ENCODE data around the gene EBF3. TPM values are rescaled to one million over a fixed set of nuclear protein-coding genes. Genes with fewer than 3 reads are reported as not detected.
A peak's percentile ranks its signal among the peaks of the same experiment; 100 is the strongest.

Gene EBF3
- total RNA-seq, 1 donor: 31.8 TPM

DNA sequence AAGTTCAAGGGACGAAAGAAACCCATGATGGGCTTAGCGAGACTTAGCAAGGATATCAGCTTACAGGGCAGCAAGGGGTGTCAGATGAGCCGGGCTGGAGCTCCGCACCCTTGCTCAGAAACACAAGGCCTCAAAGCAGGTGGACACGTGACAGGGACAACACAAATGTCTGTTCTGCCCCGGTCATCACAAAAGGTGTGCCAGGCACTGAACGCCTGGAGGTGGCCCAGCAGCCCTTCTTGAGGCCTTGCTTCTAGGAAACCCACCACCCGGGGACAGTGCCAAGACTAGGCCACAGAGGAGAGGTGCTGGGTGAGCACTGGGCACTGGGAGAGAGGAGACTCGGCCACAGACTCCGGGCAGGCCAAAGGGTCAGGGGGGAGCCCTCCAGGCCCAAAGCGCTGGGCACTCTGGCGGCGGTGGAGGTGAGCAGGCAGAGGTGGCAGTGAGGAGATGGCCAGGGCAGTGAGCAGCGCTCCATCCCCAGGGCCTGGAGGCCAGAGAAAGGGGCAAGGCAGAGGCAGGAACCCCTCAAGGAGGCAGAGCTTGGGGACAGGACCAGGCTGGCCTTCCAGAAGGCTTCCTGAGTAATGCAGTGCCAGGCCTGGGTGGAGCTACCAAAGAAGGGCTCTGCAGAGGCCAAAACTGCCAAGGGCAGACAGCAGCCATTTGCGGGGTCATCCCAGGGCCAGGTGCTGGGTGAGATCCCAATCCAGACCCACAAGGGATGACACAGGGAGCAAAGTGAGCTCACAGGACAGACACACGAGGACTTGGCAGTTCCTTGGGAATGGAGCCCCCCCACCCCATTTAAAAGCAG lies 22.7 kb downstream of the EBF3 start:
- peaks cover 19% of the 10 kb centered on the region for H3K4me1 ChIP-seq (ENCODE audit: insufficient read depth, low read length)
- H3K4me2 ChIP-seq (ENCODE audit: insufficient read depth, low read length): no peak overlapping the region
- no peak overlapping the region for H3K4me3 ChIP-seq (ENCODE audit: insufficient read depth, low read length)
- H3K36me3 ChIP-seq (ENCODE audit: insufficient read depth, low read length): peaks cover 12% of the 10 kb centered on the region
- H3K27me3 ChIP-seq (ENCODE audit: insufficient read depth, low read length): no peaks in the 10 kb centered on the region
- no peak overlapping the region for H2AFZ ChIP-seq (ENCODE audit: low read length)
- peak; percentile 61 for DNase-seq (ENCODE audit: insufficient read length, low spot score, missing footprints)
- TF ChIP-seq, protein P1, sequence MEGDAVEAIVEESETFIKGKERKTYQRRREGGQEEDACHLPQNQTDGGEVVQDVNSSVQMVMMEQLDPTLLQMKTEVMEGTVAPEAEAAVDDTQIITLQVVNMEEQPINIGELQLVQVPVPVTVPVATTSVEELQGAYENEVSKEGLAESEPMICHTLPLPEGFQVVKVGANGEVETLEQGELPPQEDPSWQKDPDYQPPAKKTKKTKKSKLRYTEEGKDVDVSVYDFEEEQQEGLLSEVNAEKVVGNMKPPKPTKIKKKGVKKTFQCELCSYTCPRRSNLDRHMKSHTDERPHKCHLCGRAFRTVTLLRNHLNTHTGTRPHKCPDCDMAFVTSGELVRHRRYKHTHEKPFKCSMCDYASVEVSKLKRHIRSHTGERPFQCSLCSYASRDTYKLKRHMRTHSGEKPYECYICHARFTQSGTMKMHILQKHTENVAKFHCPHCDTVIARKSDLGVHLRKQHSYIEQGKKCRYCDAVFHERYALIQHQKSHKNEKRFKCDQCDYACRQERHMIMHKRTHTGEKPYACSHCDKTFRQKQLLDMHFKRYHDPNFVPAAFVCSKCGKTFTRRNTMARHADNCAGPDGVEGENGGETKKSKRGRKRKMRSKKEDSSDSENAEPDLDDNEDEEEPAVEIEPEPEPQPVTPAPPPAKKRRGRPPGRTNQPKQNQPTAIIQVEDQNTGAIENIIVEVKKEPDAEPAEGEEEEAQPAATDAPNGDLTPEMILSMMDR (IDR thresholded peaks at IDR 0.05; ENCODE audit: extremely low read depth, low read depth, low read length): no peak
- no peaks in the 10 kb centered on the region for H3K9me3 ChIP-seq (ENCODE audit: low read depth, low read length)
- peaks cover 97% of the 10 kb centered on the region for H3K79me2 ChIP-seq (ENCODE audit: insufficient read depth, low read length)
- H4K20me1 ChIP-seq (ENCODE audit: insufficient read depth, low read length): peaks cover 43% of the 10 kb centered on the region
- H3K27ac ChIP-seq (ENCODE audit: low read depth, low read length): no peak overlapping the region

DNA sequence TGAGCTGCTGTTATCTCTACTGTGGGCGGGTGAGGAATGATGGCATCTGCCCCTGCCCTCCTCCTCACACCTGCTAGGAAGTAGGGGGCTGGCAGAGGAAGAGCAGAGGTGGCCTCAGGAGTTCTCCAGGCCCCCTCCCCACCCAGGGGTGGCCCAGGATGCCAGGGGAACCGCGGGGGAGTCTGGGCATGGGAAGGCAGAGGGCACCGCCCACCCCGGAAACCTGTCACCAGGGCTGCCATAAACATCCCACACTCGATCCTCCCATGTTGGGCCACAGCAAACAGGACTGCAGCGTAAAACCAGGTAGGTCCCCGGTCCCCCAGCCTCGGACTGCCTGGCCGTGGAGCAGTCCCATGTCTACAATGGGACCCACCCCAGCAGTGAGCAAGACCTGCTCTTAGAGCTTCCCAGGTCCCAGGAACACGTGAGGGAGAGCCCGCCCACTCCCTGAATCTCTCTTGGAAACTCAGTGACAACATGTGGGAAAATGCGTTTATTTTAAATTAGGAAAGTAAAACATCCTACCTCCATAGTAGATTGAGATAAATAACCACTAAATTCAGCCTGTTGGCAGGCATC lies 23.4 kb downstream of the EBF3 start:
- Histone ChIP-seq H3K36me3 (ENCODE audit: insufficient read depth, low read length) (peaks cover 12% of the 10 kb centered on the region), H3K4me1 (ENCODE audit: insufficient read depth, low read length) (peaks cover 15% of the 10 kb centered on the region), H2AFZ (ENCODE audit: low read length) (no peak overlapping the region), H3K4me2 (ENCODE audit: insufficient read depth, low read length) (no peak overlapping the region), H3K4me3 (ENCODE audit: insufficient read depth, low read length) (no peak overlapping the region), H3K27ac (ENCODE audit: low read depth, low read length) (no peak overlapping the region), H3K79me2 (ENCODE audit: insufficient read depth, low read length) (peaks cover 97% of the 10 kb centered on the region), H3K9me3 (ENCODE audit: low read depth, low read length) (no peaks in the 10 kb centered on the region), H4K20me1 (ENCODE audit: insufficient read depth, low read length) (peaks cover 44% of the 10 kb centered on the region), H3K27me3 (ENCODE audit: insufficient read depth, low read length) (no peaks in the 10 kb centered on the region)
- peak; percentile 54 for DNase-seq (ENCODE audit: insufficient read length, low spot score, missing footprints)
- TF ChIP-seq, protein P1 (IDR thresholded peaks at IDR 0.05; ENCODE audit: extremely low read depth, low read depth, low read length): no peak

DNA sequence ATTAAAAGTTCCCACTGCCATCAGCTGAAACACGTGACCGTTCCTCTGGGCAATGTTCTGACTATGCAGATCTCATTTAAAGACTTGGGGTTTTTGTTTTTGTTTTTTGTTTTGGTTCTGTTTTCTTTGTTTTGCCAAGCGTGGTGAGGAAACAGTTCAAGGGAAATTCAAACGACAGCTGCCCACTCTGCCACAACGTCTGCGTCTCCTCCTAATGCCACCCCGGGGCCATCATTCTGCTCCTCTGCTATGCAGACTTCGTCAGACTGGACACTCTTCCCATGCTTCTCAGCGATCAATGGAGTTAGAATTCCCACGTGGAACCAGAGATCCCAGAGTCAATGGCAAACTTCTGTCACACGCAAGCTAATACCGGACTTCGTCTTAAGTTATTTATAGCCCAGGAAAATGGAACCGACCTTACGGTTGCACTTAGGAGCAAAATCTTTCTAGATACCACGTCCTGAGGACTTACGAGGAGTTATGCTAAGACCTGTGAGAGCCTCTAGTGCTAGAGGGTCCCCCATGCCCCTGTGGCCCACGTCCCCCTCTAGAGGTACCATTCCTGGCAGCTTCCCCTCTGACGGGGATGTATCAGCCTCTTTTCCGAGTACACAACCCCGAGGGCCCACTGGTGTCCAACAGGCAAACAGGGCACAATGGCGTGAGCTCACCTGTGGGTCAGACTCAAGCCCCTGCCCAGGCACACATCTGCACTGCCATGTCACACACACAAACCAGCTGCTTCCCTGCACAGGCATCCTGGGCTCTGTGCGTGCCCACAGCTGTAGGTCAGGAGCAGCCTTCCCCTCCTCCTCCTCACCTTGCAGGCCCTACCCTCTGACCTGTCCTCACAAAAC lies 24.4 kb downstream of the EBF3 start:
- H3K27me3 ChIP-seq (ENCODE audit: insufficient read depth, low read length): no peaks in the 10 kb centered on the region
- peaks cover 15% of the 10 kb centered on the region for H3K4me1 ChIP-seq (ENCODE audit: insufficient read depth, low read length)
- peaks cover 52% of the 10 kb centered on the region for H4K20me1 ChIP-seq (ENCODE audit: insufficient read depth, low read length)
- no peak overlapping the region for H3K4me2 ChIP-seq (ENCODE audit: insufficient read depth, low read length)
- H3K27ac ChIP-seq (ENCODE audit: low read depth, low read length): no peak overlapping the region
- TF ChIP-seq, protein P1 (IDR thresholded peaks at IDR 0.05; ENCODE audit: extremely low read depth, low read depth, low read length): no peak
- H3K79me2 ChIP-seq (ENCODE audit: insufficient read depth, low read length): peaks cover 98% of the 10 kb centered on the region
- H2AFZ ChIP-seq (ENCODE audit: low read length): no peak overlapping the region
- no peaks in the 10 kb centered on the region for H3K9me3 ChIP-seq (ENCODE audit: low read depth, low read length)
- no peak overlapping the region for H3K4me3 ChIP-seq (ENCODE audit: insufficient read depth, low read length)
- peak; percentile 39 for DNase-seq (ENCODE audit: insufficient read length, low spot score, missing footprints)
- H3K36me3 ChIP-seq (ENCODE audit: insufficient read depth, low read length): peaks cover 16% of the 10 kb centered on the region

Data from osteoblast (primary cell).